GM18951 (cell line): ENCODE measurements around the gene S100PBP.

Source experiments
- POLR2A ChIP-seq: IDR thresholded peaks from 4 replicates; pipeline ENCODE4 v1.6.1; 2011; ENCODE audit warnings: mild to moderate bottlenecking; ENCODE audit not compliant: insufficient read length, insufficient read depth; ENCODE audit errors: extremely low read depth
- in situ Hi-C: fragments of 300-500 bp; cut with MboI; formaldehyde crosslinking; loops from one replicate; pipeline ENCODE4 v1.12.0; 2022; ENCODE audit warnings: low sequenced_read_pairs, mixed read lengths, inconsistent platforms; ENCODE audit not compliant: unreplicated experiment

The S100PBP gene

DNA sequence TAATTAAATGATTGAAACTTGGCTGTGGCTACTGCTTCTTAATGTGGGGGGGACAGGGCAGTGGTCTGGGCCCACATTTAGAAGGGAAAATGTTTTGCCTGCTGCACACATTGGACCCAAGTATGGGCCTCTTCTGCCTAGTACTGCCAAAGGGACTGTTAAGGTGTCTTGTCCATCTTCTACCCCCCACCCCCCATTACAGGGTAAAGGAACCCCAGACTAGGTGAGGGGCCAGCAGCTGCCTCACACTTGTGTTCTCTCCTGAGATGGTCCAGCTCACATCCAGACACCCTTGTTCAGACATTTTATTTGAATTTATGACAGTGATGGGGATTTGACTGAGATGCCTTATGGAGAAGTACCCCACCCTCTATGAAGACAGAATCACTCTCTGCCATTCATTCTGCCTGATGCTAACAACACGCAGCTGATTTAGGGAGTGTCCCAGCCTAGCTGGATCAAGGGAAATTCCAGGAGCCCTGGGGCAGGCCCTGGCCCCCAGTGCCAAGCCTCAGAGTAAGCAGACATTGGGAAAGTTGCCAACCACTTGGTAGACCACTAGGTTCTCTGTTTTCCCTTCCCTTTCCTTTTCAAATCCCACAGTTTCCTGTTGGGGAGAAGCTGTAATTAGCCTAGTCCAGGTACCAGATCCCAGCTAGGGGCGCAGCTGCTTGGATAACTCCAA is 42.4 kb upstream of the S100PBP start:
- in situ Hi-C loops, result loop anchor here (25.0 kb wide), 1 partner anchor 263 kb away; no protein-coding TSS in a partner anchor
- no peak for TF ChIP-seq POLR2A

DNA sequence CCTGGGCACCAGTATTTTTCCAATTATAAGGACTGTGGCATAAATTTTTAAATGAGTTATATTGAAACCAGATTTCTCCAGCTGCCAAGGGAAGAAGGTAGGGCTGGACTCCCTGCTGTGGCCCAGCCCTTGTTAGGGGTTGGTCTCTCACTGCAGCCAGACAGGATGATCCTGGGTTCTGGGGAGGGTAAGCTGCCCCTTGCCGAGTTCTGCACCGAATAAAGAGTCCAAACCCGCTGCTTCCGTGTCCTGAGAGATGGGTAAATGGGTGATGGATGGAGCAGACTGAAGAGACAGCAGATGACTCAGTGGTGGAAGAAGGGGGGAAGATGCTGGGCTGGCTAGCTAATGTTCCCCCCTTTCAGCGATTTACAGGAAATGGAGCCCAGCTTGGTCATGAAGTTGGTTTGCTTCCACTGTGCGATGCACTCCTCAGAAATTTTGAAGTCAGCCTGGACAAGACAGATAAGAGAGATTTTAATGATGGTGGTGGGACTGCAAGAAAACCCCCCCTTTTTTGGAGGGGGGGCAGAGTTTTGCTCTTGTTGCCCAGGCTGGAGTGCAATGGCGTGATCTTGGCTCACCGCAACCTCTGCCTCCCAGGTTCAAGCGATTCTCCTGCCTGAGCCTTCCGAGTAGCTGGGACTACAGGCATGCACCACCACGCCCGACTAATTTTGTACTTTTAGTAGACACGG is 41.7 kb upstream of the S100PBP start:
- in situ Hi-C loops, result loop anchor here (25.0 kb wide), 1 partner anchor 263 kb away; no protein-coding TSS in a partner anchor
- TF ChIP-seq POLR2A, result no peak

DNA sequence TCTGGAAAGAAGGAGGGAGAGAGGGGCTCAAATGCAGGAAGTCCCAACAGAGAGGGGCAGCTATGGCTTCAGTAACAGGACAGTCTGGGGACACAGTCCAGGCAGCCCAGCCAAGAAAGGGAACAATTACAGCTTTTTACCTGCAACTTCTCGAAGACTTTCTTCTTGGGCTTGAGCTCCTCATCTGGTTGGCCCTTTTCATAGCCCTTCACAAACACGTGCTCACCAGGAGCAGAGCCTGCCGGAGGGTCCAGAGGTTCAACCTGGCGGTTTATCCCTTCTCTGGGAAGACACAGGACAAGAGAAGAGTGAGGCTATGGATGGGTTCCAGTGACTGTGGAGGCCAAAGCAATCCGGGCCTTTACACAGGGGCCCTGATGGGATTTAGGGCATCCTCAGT is 38.2 kb upstream of the S100PBP start:
- no peak for TF ChIP-seq POLR2A
- in situ Hi-C loops, result loop anchor here (25.0 kb wide), 1 partner anchor 267 kb away; no protein-coding TSS in a partner anchor

DNA sequence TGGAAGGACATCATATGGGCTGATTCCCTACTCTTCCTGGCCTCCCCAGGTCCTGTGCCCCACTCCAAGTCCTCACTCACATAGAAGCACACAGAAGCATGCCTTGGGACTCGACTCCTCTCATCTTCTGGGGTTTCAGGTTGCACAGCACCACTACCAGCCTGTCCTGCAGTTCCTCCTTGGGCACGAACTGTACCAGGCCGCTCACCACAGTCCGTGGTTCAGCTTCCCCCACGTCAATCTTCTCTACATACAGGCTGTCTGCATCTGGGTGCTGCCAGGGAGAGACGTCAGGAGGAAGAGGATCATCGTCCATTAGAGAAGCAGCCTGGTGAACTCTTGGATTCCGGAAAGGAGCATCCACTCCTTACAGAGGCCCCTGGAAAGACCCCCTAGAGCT is 37.4 kb upstream of the S100PBP start:
- TF ChIP-seq POLR2A, result no peak
- in situ Hi-C loops, result loop anchor here (25.0 kb wide), 1 partner anchor 268 kb away; no protein-coding TSS in a partner anchor

GRCh38 chr1:32780628-32781234 is 36.7 kb upstream of the S100PBP start:
- TF ChIP-seq POLR2A, result no peak
- in situ Hi-C loops, result loop anchor here (25.0 kb wide), 1 partner anchor 268 kb away; no protein-coding TSS in a partner anchor

GRCh38 chr1:32782086-32782485 is 35.4 kb upstream of the S100PBP start:
- in situ Hi-C loops, result loop anchor here (25.0 kb wide), 1 partner anchor 270 kb away; no protein-coding TSS in a partner anchor

DNA sequence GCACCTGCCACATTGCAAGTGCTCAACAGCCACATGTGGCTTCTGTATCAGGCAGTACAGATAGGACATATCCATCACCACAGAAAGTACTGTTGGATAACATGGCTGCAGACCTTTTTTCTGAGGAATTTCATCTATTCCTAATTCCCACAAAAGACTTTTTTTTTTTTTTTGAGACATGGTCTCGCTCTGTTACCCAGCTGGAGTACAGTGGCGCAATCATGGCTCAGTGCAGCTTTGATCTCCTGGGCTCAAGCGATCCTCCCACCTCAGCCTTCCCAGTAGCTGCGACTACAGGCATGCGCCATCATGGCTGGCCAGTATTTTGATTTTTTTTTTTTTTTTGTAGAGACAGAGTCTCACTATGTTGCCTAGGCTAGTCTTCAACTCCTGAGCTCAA is 33.6 kb upstream of the S100PBP start:
- TF ChIP-seq POLR2A, result no peak
- in situ Hi-C loops, result loop anchor here (25.0 kb wide), 1 partner anchor 272 kb away; no protein-coding TSS in a partner anchor

More at GRCh38 chr1:32782086-32782485, 35.4 kb upstream of the S100PBP start:
- no peak for TF ChIP-seq POLR2A

DNA sequence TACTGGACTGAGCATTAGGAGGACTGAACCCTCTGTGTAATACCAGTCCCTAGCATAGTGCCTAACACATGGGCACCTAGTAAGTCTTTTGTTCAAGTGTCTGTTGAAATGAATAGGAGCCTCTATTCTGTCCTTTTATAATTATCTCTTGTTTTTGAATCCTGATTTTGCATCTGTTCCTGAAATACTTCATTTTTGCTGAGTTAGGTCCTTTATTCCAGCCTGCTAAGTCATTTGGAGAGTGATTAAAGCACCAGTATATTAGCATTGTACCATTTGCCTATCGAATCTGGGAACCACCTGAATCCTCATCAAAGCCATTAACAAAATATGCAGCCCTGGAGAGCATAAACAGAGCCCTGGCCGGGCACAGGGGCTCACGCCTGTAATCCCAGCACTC is 32.6 kb upstream of the S100PBP start:
- in situ Hi-C loops, result loop anchor here (25.0 kb wide), 1 partner anchor 273 kb away; no protein-coding TSS in a partner anchor
- no peak for TF ChIP-seq POLR2A

DNA sequence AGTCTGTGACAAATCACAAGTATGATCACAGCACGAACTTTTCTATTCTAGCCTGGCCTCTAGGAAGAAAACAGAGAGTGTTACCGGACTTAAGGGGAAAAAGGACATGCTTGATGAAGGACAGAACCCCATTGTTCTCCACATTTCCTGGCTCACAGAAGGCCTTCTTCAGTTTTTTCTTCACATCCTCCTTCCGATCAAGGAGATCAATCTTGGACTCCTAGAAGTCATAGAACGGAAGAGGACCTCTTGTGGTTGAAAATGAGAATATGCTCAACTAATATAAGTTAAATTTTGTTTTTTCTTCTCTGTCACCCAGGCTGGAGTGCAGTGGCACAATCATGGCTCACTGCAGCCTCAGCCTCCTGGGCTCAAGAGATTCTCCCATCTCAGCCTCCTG is 30.6 kb upstream of the S100PBP start:
- no peak for TF ChIP-seq POLR2A
- in situ Hi-C loops, result loop anchor here (25.0 kb wide), 1 partner anchor 275 kb away; no protein-coding TSS in a partner anchor

GRCh38 chr1:32789356-32789755 is 28.1 kb upstream of the S100PBP start:
- in situ Hi-C loops, result loop anchor here (25.0 kb wide), 1 partner anchor 277 kb away; no protein-coding TSS in a partner anchor

DNA sequence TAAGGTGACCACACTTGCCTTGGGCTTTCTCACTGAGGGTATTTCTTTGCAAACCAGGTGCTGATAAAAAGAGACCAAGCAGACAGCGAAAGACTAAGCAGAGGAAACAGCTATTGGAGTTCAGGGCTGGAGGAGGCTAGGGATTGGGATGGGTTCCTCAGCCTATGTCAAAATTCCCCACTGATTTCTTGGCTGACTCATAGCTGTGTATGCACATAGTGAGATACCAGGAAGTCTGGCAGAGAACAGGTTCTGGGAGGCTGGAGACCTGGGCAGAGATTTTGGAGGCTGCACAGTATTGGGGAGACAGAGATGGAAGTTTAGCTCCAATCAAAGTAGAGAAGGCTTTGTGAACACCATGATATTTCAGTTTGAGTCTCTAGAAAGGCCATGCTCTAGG is 25.6 kb upstream of the S100PBP start:
- TF ChIP-seq POLR2A, result no peak
- in situ Hi-C loops, result loop anchor here (25.0 kb wide), 1 partner anchor 280 kb away; no protein-coding TSS in a partner anchor

- in situ Hi-C loops, result loop anchor here (25.0 kb wide), 1 partner anchor 283 kb away; no protein-coding TSS in a partner anchor
Measured at GRCh38 chr1:32795763-32796162, 21.7 kb upstream of the S100PBP start.

GRCh38 chr1:32797456-32797855 is 20.0 kb upstream of the S100PBP start:
- in situ Hi-C loops, result loop anchor here (25.0 kb wide), 1 partner anchor 285 kb away; no protein-coding TSS in a partner anchor
- no peak for TF ChIP-seq POLR2A

- no peak for TF ChIP-seq POLR2A
- in situ Hi-C loops, result loop anchor here (25.0 kb wide), 1 partner anchor 286 kb away; no protein-coding TSS in a partner anchor
Measured at GRCh38 chr1:32798191-32798590, 19.3 kb upstream of the S100PBP start.
